Thoracic aorta (tissue), 2 donors: Measurements from ENCODE around the gene CCDC141. TPM values are rescaled to one million over a fixed set of nuclear protein-coding genes. Genes with fewer than 3 reads are reported as not detected.

ENCODE experiments used
- ATAC-seq: fragments of 150-250 bp; one replicate; pipeline ENCODE4 v1.8.0; 2017; ENCODE audit warnings: low read depth; ENCODE audit not compliant: insufficient number of reproducible peaks, low FRiP score
- DNase-seq: peaks from one replicate; pipeline ENCODE4 v3.0.0-alpha.2; 2020; ENCODE audit warnings: low spot score
- H3K27ac ChIP-seq, 2 donors: fragments of 200-600 bp; sonication (generic); 1 replicate in 1 of 2; 2 replicates in 1 of 2; pipeline ENCODE4 v1.5.1; 2016; ENCODE audit warnings: mild to moderate bottlenecking in 2 of 2, moderate library complexity in 2 of 2
- H3K27me3 ChIP-seq: fragments of 200-600 bp; sonication (generic); replicated peaks from 2 replicates; pipeline ENCODE4 v1.6.0; 2016; ENCODE audit warnings: mild to moderate bottlenecking; ENCODE audit not compliant: insufficient read depth
- H3K36me3 ChIP-seq: fragments of 200-600 bp; sonication (generic); one replicate; pipeline ENCODE4 v1.5.1; 2016
- H3K4me1 ChIP-seq, 2 donors: fragments of 200-600 bp; sonication (generic); 1 replicate in 1 of 2; 2 replicates in 1 of 2; pipeline versions ENCODE4 v1.5.1 to v1.6.0; 2016; ENCODE audit warnings: low read depth in 2 of 2, mild to moderate bottlenecking in 1 of 2; ENCODE audit not compliant: control insufficient read depth in 1 of 2
- H3K4me3 ChIP-seq: fragments of 200-600 bp; sonication (generic); 2 replicates; pipeline ENCODE4 v1.5.1; 2016; ENCODE audit warnings: mild to moderate bottlenecking
- H3K9me3 ChIP-seq: fragments of 200-600 bp; sonication (generic); 2 replicates; pipeline ENCODE4 v1.5.1; 2016
- total RNA-seq, 2 donors: library from RNA; depleted of rRNA; stranded (reverse); fragments of >200 nt; gene quantifications; one replicate each; pipeline versions ENCODE4 v1.1.0 to v1.2.3, GENCODE V29; 2016
- TF ChIP-seq, protein P1 (sequence below): fragments of 200-600 bp; sonication (generic); IDR thresholded peaks from one replicate; pipeline ENCODE4 v1.5.1; 2019; ENCODE audit warnings: antibody characterized with exemption

CCDC141 gene
- total RNA-seq, 2 donors from 2014 or later, result 2.4 to 4.8 TPM

DNA sequence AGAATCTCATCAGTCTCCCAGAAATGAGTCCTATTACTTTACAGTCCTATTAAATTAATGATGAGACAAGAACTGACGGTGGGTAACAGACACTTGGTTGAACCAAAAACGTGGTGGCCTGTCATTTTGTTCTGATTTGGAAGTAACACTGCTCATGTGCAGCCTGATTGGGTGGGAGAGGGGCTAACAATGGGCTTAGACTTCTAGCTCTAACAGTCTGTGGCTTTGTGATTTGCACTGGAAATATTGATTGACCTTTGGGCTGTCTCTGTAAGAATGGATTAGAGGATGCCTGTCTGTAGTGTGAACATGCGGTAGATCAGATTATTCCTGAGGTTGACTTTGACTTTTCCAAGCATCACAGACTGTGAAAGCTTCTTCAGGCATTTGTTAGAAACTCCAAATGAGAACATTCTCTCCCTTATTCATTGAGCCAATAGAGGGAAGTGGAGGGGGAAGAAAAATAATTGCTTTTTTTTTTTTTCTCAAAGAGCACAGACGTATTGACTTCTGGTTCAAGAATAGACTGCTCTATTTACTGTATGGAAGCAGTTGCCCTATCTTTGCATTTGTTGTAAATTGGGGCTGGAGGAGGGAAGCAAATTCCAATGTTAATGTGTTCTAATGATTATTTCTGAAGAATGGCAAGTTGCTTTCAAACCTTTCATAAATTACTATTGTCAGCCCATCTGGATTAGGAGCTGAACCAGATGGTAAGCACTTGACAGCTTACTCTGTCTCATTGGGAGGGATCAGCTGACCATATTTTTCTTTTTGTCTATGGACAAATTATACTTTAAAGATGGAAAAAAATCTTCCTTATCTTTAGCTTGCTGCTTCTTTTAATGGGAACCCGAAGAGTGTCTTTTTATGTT, 156.9 kb downstream of the CCDC141 start:
- H3K4me3 ChIP-seq, result no peak overlapping the region
- ATAC-seq (no peak), DNase-seq (no peak)
- TF ChIP-seq, protein P1, sequence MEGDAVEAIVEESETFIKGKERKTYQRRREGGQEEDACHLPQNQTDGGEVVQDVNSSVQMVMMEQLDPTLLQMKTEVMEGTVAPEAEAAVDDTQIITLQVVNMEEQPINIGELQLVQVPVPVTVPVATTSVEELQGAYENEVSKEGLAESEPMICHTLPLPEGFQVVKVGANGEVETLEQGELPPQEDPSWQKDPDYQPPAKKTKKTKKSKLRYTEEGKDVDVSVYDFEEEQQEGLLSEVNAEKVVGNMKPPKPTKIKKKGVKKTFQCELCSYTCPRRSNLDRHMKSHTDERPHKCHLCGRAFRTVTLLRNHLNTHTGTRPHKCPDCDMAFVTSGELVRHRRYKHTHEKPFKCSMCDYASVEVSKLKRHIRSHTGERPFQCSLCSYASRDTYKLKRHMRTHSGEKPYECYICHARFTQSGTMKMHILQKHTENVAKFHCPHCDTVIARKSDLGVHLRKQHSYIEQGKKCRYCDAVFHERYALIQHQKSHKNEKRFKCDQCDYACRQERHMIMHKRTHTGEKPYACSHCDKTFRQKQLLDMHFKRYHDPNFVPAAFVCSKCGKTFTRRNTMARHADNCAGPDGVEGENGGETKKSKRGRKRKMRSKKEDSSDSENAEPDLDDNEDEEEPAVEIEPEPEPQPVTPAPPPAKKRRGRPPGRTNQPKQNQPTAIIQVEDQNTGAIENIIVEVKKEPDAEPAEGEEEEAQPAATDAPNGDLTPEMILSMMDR, result no peak
- H3K27me3 ChIP-seq, result no peaks in the 10 kb centered on the region
- no peaks in the 10 kb centered on the region for H3K9me3 ChIP-seq
- no peaks in the 10 kb centered on the region for H3K36me3 ChIP-seq
- H3K4me1 ChIP-seq, result peaks cover 0 to 13% of the 10 kb centered on the region in 2 donors
- no peak overlapping the region for H3K27ac ChIP-seq

DNA sequence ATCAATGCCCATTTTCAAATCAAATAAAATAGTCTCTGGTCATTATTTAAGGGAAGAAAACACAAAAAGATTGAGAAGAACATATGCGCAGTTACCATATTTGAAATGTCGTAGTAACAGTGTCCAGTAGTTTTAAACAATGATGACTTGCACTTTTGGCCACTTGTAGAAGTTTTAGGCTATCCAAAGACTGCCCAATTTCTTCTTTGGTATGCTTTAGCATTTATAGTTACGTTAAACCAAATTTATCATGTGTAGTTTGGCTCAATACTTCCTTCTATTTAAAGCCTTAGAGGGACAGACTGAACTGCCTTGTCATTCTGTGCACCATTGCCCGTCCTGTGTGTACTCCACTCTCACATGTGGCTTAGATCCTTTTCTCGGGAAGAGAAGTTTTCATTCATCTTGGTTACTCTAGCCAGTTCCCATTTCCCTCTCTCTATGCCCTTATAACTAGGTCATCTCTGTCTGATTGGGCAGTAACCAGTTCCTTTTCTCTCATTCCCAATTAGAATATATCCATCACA, 157.9 kb downstream of the CCDC141 start:
- Histone ChIP-seq H3K27ac (no peak overlapping the region), H3K36me3 (no peaks in the 10 kb centered on the region), H3K4me1 (peaks cover 0 to 13% of the 10 kb centered on the region in 2 donors), H3K9me3 (no peaks in the 10 kb centered on the region), H3K27me3 (no peaks in the 10 kb centered on the region), H3K4me3 (no peak overlapping the region)
- DNase-seq (no peak), ATAC-seq (no peak)
- TF ChIP-seq, protein P1, result no peak

DNA sequence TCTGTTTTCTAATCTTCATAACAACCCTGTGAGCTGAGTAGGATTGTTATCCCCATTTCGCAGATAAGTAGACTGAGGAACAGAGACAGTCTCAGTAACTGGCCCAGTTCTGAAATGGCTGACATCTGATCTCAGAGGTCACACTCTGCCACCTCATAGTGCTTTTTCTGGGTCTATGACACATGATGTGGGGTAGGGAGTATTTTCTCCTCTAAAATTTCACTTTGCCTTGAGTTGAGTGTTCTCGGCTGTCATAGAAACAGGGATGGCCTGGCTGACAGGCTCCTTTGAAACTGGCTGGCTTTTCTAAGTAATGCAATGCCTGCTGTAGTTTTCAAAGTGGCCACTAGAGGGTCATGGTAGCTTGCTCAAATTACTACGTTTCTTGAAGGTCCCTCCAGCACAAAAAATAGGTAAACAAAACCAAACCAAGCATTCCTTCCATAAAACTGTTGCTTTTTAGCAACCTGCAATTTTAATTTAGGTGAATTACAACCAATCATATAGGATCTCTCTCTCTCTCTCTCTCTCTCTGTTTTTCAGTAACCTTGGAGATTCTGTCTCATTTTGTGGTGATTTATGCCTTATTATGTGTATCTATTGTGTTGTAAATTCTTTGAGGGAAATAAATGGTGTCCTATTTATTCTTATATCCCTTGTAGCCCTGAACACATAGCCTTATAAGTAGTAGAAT, 158.5 kb downstream of the CCDC141 start:
- no peaks in the 10 kb centered on the region for H3K27me3 ChIP-seq

DNA sequence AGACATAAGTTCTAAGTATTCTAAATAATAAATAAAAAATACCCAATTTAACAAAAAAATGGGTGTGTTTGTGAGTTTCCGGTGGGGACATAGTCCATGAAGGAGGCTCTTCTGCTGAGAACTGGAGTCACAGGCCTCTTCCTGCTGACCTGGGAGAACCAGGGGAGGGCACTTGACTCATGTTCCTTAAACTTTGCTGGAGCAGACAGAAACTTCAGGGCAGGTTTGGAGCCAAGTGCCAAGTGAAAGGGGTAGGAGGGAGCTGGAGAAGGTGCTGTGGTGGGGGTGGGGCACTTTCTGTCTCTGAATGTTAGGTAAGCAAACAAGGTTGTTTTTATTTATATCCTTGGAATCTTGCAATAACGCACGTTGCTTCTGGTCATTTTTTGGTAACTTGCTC, 163.9 kb downstream of the CCDC141 start:
- no peak overlapping the region for H3K27ac ChIP-seq
- no peaks in the 10 kb centered on the region for H3K27me3 ChIP-seq
- no peak for ATAC-seq

More for the DNA sequence above, 158.5 kb downstream of the CCDC141 start:
- ATAC-seq, result peak; percentile 85
- DNase-seq, result peak; percentile 49
- H3K27ac ChIP-seq, result no peak overlapping the region
- no peaks in the 10 kb centered on the region for H3K36me3 ChIP-seq
- TF ChIP-seq, protein P1, result peak; percentile 96
- no peaks in the 10 kb centered on the region for H3K9me3 ChIP-seq
- H3K4me1 ChIP-seq, result peaks cover 0 to 13% of the 10 kb centered on the region in 2 donors
- H3K4me3 ChIP-seq, result no peak overlapping the region

More for the DNA sequence above, 163.9 kb downstream of the CCDC141 start:
- Histone ChIP-seq H3K4me3 (no peak overlapping the region), H3K36me3 (no peaks in the 10 kb centered on the region), H3K9me3 (no peaks in the 10 kb centered on the region), H3K4me1 (peaks cover 7 to 13% of the 10 kb centered on the region in 2 donors)
- TF ChIP-seq, protein P1, result no peak
- DNase-seq, result no peak
